RCC 7860 (cell line): ENCODE data around the gene GIPR.

Experiments
- DNase-seq: peaks from one replicate; pipeline ENCODE4 v3.0.0-alpha.2; 2015; ENCODE audit warnings: low spot score
- FAIRE-seq: peaks from 2 replicates; lab custom pipeline; 2012; peaks lifted over from hg19 to GRCh38; lab: Jason Lieb, UNC

GIPR gene

DNA sequence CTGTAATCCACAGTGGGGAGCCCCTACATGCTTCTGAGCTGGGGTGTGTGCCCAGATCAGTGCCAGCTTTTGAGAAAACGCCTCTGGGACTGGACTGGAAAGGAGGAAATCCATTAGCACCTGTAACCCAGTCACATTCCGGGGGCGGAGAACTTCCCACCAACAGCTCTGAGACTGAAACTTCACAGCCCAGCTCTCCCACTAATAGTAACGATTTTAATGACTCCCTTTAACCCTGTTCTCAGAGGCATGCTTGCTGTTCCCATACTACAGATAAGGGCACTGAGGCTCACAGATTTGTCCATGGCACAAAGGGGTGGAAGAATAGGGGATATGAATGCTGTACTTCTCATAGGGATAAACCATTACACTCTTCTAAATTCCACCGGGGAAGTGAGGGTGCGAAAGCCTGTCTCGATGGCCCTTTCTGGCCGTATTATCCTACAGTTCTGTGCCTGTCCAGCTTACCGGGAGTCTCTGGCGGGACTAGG lies 61.8 kb downstream of the GIPR start:
- DNase-seq (no peak), FAIRE-seq (no peak)

DNA sequence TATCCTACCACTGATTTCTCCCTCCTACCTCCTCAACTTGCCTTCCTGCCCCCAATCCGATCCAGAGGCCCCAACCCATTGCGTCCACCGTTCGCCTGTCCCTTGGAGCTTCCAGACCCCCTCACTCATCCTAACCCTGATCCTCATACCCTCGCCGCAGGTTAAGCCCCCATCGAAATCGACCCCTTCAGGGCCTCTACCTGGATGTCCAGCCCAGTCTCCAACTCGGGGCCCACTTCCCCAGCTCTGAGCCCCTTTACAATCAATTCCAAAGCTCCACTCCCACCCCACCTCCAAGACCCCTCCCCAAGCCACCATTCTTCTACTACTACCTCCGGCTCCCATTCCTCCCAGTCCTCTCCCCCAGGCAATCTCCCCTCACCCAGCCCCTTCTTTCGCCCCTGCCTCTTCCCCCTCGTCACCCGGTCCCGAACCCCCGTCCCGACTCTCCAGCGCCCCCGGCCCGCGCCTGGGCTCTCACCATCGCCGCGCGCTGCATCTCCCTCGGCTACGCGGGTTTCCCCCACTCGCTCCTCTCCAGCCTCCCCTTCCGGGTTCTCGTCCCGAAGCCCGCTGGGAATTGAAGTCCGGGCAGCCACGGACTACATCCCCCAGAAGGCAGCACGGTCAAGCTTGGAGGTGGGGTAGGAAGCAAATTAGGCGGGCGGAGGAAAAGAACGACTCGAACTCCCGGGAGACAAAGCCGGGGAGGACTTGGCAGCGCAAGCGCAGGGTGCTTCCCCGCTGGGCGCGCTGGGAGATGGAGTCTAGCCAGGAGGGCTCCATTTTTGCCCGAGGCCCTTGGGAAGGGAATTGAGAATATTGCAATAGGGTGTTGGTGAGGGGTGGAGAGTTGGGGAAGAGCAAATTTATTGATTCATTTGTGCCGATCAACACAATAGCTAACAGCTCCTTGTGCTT lies 62.6 kb downstream of the GIPR start, which contains the start of gene FBXO46:
Gene FBXO46, minus strand, starts transcription at position 529 of the 921 bp plus-strand sequence. CDS start 17,401 bp downstream, outside the sequence.
- FAIRE-seq = peak; percentile 84
- DNase-seq = peak; percentile 88
